ENCODE data around the gene CYB5RL. TPM values are rescaled to one million over a fixed set of nuclear protein-coding genes. Genes with fewer than 3 reads are reported as not detected.

Gene CYB5RL
- total and polyA plus RNA-seq, 2 of the 8 experiments (the other 6 are each of a cell fraction or from before 2014, with no cell fraction given), result 13.2 to 14.1 TPM

DNA sequence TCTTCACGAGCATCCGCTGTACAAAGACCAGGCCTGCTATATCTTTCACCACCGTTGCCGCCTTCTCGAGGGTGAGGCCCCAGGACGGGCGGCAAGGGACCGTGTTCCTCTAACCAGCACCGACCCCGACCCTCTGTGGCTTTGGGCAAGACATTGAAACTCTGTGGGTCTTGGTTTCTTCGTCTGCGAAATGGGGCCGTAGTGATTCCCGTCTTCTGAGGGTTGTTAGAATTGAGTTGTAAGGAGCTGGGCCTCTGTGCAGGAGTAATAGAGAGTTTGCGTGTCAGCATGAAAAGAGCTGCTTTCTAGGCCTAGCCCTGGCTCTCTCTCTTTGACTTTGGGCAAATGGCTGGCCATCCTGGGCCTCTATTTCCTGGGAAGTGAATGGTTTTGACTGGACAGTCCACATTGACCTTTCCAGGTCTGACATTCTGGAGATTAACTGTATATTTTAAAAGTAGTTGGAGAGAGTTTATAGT is 728 bp upstream of the CYB5RL start:
- POLR2A ChIA-PET (ENCODE audit: partially characterized antibody), result interaction anchor here (0.9 to 5.3 kb wide), 22 partner anchors 11 to 410 kb away, joined by 3 to 50 read pairs (median 3); no protein-coding TSS in a partner anchor
- Histone ChIP-seq H4K8ac (ENCODE audit: extremely low read depth, insufficient read depth, low read length) (peak overlapping the region; percentile 98; the same call in 1 of the 2 replicates), H2AK5ac (ENCODE audit: low read depth, low read length) (no peak overlapping the region), H4K91ac (replicated peaks; ENCODE audit: insufficient read length, low read length) (no peak overlapping the region), H3K79me2 (ENCODE audit: control insufficient read depth in 1 of 2, insufficient read depth in 2 of 2, low read length in 2 of 2) (peaks cover 12 to 32% of the 10 kb centered on the region in 2 experiments), H3K4ac (replicated peaks; ENCODE audit: insufficient read length, low read depth, low read length) (no peak overlapping the region), H3K79me1 (ENCODE audit: low read depth, low read length) (peaks cover 4% of the 10 kb centered on the region), H3K36me3 (ENCODE audit: control insufficient read depth in 2 of 4, insufficient read depth in 4 of 4, low read length in 3 of 4) (peaks cover 5 to 15% (median 9%) of the 10 kb centered on the region in 4 experiments; a peak in 7 of 8 replicates), H2BK15ac (ENCODE audit: low read length) (no peak overlapping the region), H2BK20ac (ENCODE audit: low read length) (no peak overlapping the region), H4K20me1 (replicated peaks in 1 of 2; ENCODE audit: control insufficient read depth in 1 of 2, insufficient read depth in 2 of 2, low read length in 2 of 2) (no peaks in the 10 kb centered on the region), H2BK5ac (ENCODE audit: low read depth, low read length) (peak overlapping the region; percentile 77; the same call in 1 of the 2 replicates), H2BK12ac (ENCODE audit: low read depth, low read length) (no peak overlapping the region), H3K9ac (replicated peaks in 1 of 4; ENCODE audit: extremely low read depth in 1 of 4, low read depth in 3 of 4, low read length in 3 of 4) (peak overlapping the region; percentile 80 to 93 (median 89)), H3K27ac (ENCODE audit: low read depth, low read length) (peak overlapping the region; percentile 84), H3K27me3 (replicated peaks in 1 of 4; ENCODE audit: control insufficient read depth in 3 of 4, extremely low read depth in 1 of 4, insufficient read depth in 3 of 4, low read length in 3 of 4) (no peaks in the 10 kb centered on the region), H3K56ac (replicated peaks; ENCODE audit: insufficient read length, low read depth, low read length) (no peak overlapping the region), H3K23ac (ENCODE audit: insufficient read length) (no peak overlapping the region), H3K4me2 (ENCODE audit: insufficient read depth in 1 of 2, low read depth in 2 of 2, low read length in 2 of 2) (peak overlapping the region; percentile 83 to 100), H2BK120ac (replicated peaks; ENCODE audit: low read depth, low read length) (no peak overlapping the region), H3K4me1 (replicated peaks in 1 of 4; ENCODE audit: control insufficient read depth in 3 of 4, insufficient read depth in 4 of 4, low read length in 3 of 4) (peaks cover 0 to 13% (median 6%) of the 10 kb centered on the region in 4 experiments; a peak in 6 of 7 replicates), H3K18ac (ENCODE audit: extremely low read depth, low read length) (no peak overlapping the region; the same call in 1 of the 2 replicates), H4K5ac (ENCODE audit: insufficient read length, low read depth, low read length) (no peak overlapping the region), H3K23me2 (ENCODE audit: low read depth, low read length) (peaks cover 9% of the 10 kb centered on the region), H3K4me3 (ENCODE audit: extremely low read depth in 1 of 4, insufficient read depth in 2 of 4, low read depth in 3 of 4, low read length in 4 of 4) (peak overlapping the region; percentile 91 to 99 (median 96)), H2AFZ (ENCODE audit: low read length) (peak overlapping the region; percentile 24; the same call in 1 of the 2 replicates), H3K14ac (ENCODE audit: insufficient read length) (no peak overlapping the region), H3K9me3 (ENCODE audit: insufficient read depth in 2 of 2, low read depth in 1 of 2, low read length in 1 of 2) (no peaks in the 10 kb centered on the region)
- FAIRE-seq, result no peak
- no peak for DNase-seq (ENCODE audit: low read depth in 1 of 2, low spot score in 2 of 2)
- CTCF ChIA-PET (ENCODE audit: partially characterized antibody), result interaction anchor here (0.8 to 4.0 kb wide), 6 partner anchors 9 to 592 kb away, joined by 3 to 16 read pairs (median 4); no protein-coding TSS in a partner anchor
- 5% methylated on average over 11 of the region's 15 CpGs; no CpG with 5 or more reads in 1 of the 2 experiments for WGBS, 2 experiments (ENCODE audit: extremely low coverage in 1 of 2, insufficient coverage in 1 of 2, insufficient read length in 1 of 2, insufficient replicate concordance in 2 of 2, low coverage in 1 of 2, low lambda C conversion rate in 2 of 2, missing lambda C conversion rate in 1 of 2)
- TF ChIP-seq SAP30 (IDR thresholded peaks at IDR 0.05; ENCODE audit: insufficient read depth, insufficient replicate concordance, low read length) (peak; percentile 71), RAD21 (IDR thresholded peaks at IDR 0.05 in 1 of 2, conservative IDR thresholded peaks at IDR 0.05 in 1 of 2; ENCODE audit: low read depth in 2 of 2, low read length in 2 of 2) (no peak)

Measured in H1 (cell line).